Posterior vena cava (tissue), 2 donors: ENCODE measurements around the gene MIOX. TPM values are rescaled to one million over a fixed set of nuclear protein-coding genes. Genes with fewer than 3 reads are reported as not detected.
"Not testable (repeated sequence)": the region's sequence is repeated elsewhere in the genome, so short reads cannot be mapped to it uniquely, and the experiment has no call there.

Experiments
- DNase-seq: peaks from one replicate; pipeline ENCODE4 v3.0.0-alpha.2; 2020; ENCODE audit warnings: low spot score
- intact Hi-C, 2 donors: fragments of 100-400 bp; cut with DNase I; formaldehyde crosslinking; loops; one replicate each; pipeline versions ENCODE4 v1.14.1 to v1.14.2; 2022 to 2023
- total RNA-seq, 2 donors: library from RNA; stranded (reverse); fragmentation: NEBNext Ultra II Directional; extraction: Animal tissue kit (Norgen Biotek cat#: 25700); gene quantifications; one replicate each; pipeline ENCODE4 v1.2.1, GENCODE V29; 2021
- donor health status: DM: yes; HTN: yes; CAD: no.
- donor health status: DM: yes; HTN: yes; CAD: no.

Gene MIOX
- total RNA-seq, 2 donors from 2014 or later, result not detected

DNA sequence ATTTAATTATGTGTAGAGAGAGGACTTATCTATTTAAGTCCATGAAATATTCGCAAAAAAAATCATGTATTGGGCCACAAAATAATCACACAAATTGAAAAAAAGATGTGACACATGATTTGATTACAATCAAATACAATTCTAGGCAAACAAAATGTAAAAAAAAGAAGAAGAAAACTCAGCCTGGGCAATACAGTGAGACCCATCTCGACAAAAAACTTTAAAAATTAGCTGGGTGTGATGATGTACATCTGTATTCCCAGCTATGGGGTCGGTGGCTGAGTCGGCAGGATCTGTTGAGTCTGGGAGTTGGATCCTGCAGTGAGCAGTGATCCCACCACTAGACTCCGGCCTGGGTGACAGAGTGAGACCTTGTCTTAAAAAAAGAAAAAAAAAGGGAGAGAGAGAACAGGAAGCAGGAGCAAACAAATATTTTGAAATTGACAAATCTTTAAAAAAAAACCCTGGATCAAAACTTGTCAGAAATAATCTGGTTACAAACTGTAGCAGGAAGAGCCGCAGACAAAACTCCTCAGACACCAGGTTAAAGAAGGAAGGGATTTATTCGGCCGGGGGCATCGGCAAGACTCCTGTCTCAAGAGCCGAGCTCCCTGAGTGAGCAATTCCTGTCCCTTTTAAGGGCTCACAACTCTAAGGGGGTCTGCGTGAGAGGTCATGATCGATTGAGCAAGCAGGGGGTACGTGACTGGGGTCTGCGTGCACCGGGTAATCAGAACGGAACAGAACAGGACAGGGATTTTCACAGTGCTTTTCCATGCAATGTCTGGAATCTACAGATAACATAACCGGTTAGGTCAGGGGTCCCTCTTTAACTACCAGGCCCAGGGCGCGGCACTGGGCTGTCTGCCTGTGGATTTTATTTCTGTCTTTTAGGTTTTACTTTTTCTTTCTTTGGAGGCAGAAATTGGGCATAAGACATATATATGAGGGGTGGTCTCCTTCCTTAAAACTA is 46.5 kb downstream of the MIOX start:
- no peak for DNase-seq
- intact Hi-C loops, result no loop called here

DNA sequence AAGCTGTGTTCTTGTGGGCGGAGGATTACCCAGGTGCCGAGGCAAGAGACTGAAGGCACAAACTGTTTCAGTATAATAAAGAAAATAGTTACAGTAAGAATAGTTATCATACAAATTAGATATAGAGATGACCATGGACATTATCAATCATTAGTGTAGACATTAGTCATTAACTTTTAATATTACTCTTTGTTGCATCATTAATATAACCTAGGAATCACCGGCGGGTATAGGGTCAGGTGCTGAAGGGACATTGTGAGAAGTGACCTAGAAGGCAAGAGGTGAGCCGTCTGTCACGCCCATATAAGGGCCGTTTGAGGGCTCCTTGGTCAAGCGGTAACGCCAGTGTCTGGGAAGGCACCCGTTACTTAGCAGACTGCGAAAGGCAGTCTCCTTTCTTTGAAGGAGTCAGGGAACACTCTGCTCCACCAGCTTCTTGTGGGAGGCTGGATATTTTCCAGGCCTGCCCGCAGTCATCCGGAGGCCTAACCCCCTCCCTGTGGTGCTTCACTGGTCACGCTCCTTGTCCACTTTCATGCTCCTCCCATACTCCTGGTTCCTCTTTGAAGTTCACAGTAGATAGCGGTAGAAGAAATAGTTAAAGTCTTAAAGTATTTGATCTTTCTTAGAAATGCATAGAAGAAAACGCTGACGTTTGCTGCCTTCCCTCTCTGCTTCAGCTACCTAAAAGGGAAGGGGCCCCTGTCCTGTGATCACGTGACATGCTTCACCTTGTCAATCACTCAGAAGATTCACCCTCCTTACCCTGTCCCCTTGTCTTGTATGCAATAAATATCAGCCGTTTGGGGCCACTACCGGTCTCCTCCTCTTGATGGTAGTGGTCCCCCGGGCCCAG is 47.4 kb downstream of the MIOX start:
- intact Hi-C loops, DNase-seq: not testable (repeated sequence)

DNA sequence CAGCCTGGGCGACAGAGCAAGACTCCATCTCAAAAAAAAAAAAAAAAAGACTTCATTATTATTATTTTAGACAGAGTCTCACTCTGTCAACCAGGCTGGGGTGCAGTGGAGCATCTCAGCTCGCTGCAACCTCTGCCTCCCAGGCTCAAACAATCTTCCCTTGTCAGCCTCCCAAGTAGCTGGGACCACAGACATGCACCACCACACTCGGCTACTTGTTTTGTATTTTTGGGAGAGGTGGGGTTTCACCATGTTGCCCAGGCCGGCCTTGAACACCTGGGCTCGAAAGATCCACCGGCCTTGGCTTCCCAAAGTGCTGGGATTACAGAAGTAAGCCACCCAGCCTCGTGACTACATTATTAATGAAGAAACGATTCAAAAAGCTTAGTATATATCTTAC is 48.5 kb downstream of the MIOX start:
- DNase-seq, result no peak
- intact Hi-C loops, result no loop called here

DNA sequence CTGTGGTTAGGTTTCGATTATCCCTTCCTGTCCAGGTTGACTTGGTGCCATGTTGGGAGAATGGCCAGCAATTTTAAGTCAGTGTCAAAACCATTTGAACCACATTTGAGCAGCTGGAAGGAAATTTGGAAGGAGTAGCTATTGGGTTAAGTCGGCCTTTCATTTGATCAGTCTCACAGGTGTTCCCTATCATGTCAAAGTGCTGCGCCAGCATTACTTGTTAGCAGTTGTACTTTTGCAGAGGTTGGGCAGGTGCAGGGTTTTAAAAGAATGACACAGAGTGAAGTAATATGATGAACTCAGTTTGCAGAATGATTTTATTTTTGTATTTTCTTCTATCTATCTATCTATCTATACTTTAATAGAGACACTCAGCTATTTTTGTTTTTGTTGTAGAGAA is 49.6 kb downstream of the MIOX start:
- no peak for DNase-seq
- intact Hi-C loops, result no loop called here

DNA sequence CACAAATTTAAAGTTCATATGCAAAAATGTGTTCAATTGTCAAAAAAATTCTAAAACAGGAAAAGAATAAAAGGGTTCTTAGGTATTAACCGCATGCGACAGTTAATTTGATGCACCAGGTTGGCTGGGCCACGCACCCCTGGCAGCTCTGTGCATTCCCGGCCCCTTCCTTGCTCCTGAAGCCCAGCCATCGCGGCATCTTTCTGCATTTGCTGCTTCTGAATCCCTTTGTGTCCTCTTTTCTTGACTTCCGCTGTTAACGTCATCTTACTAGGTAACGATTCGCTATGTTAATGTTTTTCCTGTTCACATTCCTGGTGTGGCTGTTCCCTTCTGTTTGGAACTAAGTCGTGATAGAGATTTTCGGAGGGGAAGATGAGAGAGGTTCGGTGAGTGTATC is 51.1 kb downstream of the MIOX start:
- intact Hi-C loops, result no loop called here
- DNase-seq, result no peak

Other genes with a start within 250 kb of the MIOX start
- 10 to 100 TPM; 20.6 to 23.4 TPM for gene TUBGCP6, start 241.8 kb upstream of the MIOX start, total RNA-seq
- gene HDAC10, start 235.6 kb upstream of the MIOX start, total RNA-seq, result 10 to 100 TPM; 14.1 to 23.6 TPM
- gene MAPK12, start 225.2 kb upstream of the MIOX start, total RNA-seq, result 10 to 100 TPM; 10.4 to 13.2 TPM
- gene MAPK11, start 216.5 kb upstream of the MIOX start, total RNA-seq, result 10 to 100 TPM; 11.5 to 11.6 TPM
- gene PLXNB2, start 179.2 kb upstream of the MIOX start, total RNA-seq, result 100 to 1,000 TPM; 108 to 125 TPM
- 1 to 10 TPM; 2.1 to 2.5 TPM for gene DENND6B, start 159.8 kb upstream of the MIOX start, total RNA-seq
- 10 to 100 TPM; 35.3 to 36.0 TPM for gene PPP6R2, start 143.5 kb upstream of the MIOX start, total RNA-seq
- 10 to 100 TPM; 58.5 to 83.8 TPM for gene SBF1, start 11.8 kb upstream of the MIOX start, total RNA-seq
- under 1 TPM; 0.14 to 0.56 TPM for gene ADM2, start 5.3 kb upstream of the MIOX start, total RNA-seq
- 10 to 100 TPM; 39.0 to 53.3 TPM for gene LMF2, start 20.8 kb downstream of the MIOX start, total RNA-seq
- gene NCAPH2, start 21.4 kb downstream of the MIOX start, total RNA-seq, result 10 to 100 TPM; 32.1 to 32.7 TPM
- 1 to 10 TPM in 1 of 2 donors, not detected in 1; 2.6 TPM for gene SCO2, start 38.7 kb downstream of the MIOX start, total RNA-seq
- gene TYMP, start 43.2 kb downstream of the MIOX start, total RNA-seq, result 10 to 100 TPM; 52.8 to 63.8 TPM
- gene KLHDC7B, start 59.0 kb downstream of the MIOX start, total RNA-seq, result under 1 TPM; 0.14 to 0.28 TPM
- not detected for gene SYCE3, start 76.1 kb downstream of the MIOX start, total RNA-seq
- 1 to 10 TPM; 6.0 to 8.1 TPM for gene CPT1B, start 91.6 kb downstream of the MIOX start, total RNA-seq
- 10 to 100 TPM; 30.1 to 31.6 TPM for gene CHKB, start 96.0 kb downstream of the MIOX start, total RNA-seq
- under 1 TPM; 0.24 to 0.56 TPM for gene MAPK8IP2, start 113.9 kb downstream of the MIOX start, total RNA-seq
- 10 to 100 TPM; 21.8 to 29.4 TPM for gene ARSA, start 141.3 kb downstream of the MIOX start, total RNA-seq
- 10 to 100 TPM; 24.2 to 34.4 TPM for gene SHANK3, start 186.0 kb downstream of the MIOX start, total RNA-seq